Measurements from ENCODE around the gene C1QL1.

The C1QL1 gene

GRCh38 chr17:44996304-44996703 lies 28.2 kb upstream of the C1QL1 start:
- no peaks in the 10 kb centered on the region for H3F3A ChIP-seq (ENCODE audit: insufficient read depth, low read length)
- no peak overlapping the region for H2AFZ ChIP-seq (ENCODE audit: low read length)
- no peaks in the 10 kb centered on the region for H4K20me1 ChIP-seq (ENCODE audit: insufficient read depth, low read length)
- H3K9ac ChIP-seq (ENCODE audit: low read length) = no peak overlapping the region
- no peak overlapping the region for H3K4me2 ChIP-seq (ENCODE audit: low read length)
- no peak overlapping the region for H3K27ac ChIP-seq (ENCODE audit: low read depth, low read length, poor library complexity, severe bottlenecking)
- no peaks in the 10 kb centered on the region for H3K4me1 ChIP-seq (ENCODE audit: insufficient read depth, low read length, severe bottlenecking)
- H3K4me3 ChIP-seq (ENCODE audit: low read depth, low read length, poor library complexity, severe bottlenecking) = no peak overlapping the region
- H3K36me3 ChIP-seq (ENCODE audit: insufficient read depth, low read length) = no peaks in the 10 kb centered on the region; the same call in 1 of the 2 replicates
- TF ChIP-seq, protein P1, sequence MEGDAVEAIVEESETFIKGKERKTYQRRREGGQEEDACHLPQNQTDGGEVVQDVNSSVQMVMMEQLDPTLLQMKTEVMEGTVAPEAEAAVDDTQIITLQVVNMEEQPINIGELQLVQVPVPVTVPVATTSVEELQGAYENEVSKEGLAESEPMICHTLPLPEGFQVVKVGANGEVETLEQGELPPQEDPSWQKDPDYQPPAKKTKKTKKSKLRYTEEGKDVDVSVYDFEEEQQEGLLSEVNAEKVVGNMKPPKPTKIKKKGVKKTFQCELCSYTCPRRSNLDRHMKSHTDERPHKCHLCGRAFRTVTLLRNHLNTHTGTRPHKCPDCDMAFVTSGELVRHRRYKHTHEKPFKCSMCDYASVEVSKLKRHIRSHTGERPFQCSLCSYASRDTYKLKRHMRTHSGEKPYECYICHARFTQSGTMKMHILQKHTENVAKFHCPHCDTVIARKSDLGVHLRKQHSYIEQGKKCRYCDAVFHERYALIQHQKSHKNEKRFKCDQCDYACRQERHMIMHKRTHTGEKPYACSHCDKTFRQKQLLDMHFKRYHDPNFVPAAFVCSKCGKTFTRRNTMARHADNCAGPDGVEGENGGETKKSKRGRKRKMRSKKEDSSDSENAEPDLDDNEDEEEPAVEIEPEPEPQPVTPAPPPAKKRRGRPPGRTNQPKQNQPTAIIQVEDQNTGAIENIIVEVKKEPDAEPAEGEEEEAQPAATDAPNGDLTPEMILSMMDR (IDR thresholded peaks at IDR 0.05; ENCODE audit: low read length) = no peak
- TF ChIP-seq EZH2 (IDR thresholded peaks at IDR 0.05; ENCODE audit: borderline replicate concordance, low read length) = no peak
- H3K9me3 ChIP-seq (ENCODE audit: low read length) = peaks cover 7% of the 10 kb centered on the region
- H3K9me2 ChIP-seq (ENCODE audit: low read depth, low read length) = no peaks in the 10 kb centered on the region
- H3K27me3 ChIP-seq (ENCODE audit: insufficient read depth, low read length) = peaks cover 5% of the 10 kb centered on the region; the same call in 1 of the 2 replicates
- H3K79me2 ChIP-seq (ENCODE audit: insufficient read depth, low read length) = no peaks in the 10 kb centered on the region

DNA sequence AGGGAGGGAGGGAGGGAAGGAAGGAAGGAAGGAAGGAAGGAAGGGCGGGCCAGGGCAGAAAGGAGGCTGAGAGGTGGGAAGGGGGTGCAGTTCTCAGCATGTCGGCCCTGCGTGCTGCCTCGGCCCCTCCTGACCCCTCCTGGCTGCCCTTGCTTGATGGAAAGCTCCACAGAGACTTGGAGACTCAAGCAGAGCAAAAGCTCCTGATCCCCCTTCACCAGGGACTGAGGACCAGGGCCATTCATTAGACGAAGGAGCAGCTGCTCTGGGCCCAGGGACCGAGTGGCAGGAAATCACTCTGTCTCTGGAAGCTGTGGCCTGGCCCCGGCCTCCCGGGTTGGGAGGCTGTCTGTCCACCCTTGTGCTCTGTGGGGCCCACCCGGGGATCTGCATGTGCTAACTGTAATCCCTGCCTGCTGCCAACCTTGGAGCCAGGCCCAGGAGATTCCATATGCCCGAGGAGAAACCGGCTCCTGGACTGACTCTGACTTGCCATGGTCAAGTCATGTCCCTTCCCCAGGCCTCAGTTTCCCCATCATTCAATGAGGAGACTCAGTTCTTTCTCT lies 27.4 kb upstream of the C1QL1 start:
- Histone ChIP-seq H3K27ac (ENCODE audit: low read depth, low read length, poor library complexity, severe bottlenecking) (no peak overlapping the region), H2AFZ (ENCODE audit: low read length) (no peak overlapping the region), H3K79me2 (ENCODE audit: insufficient read depth, low read length) (no peaks in the 10 kb centered on the region), H4K20me1 (ENCODE audit: insufficient read depth, low read length) (no peaks in the 10 kb centered on the region), H3F3A (ENCODE audit: insufficient read depth, low read length) (no peaks in the 10 kb centered on the region), H3K4me2 (ENCODE audit: low read length) (no peak overlapping the region), H3K9me2 (ENCODE audit: low read depth, low read length) (no peaks in the 10 kb centered on the region), H3K36me3 (ENCODE audit: insufficient read depth, low read length) (no peaks in the 10 kb centered on the region; the same call in 1 of the 2 replicates), H3K9me3 (ENCODE audit: low read length) (peaks cover 7% of the 10 kb centered on the region), H3K27me3 (ENCODE audit: insufficient read depth, low read length) (peaks cover 5% of the 10 kb centered on the region; the same call in 1 of the 2 replicates), H3K4me1 (ENCODE audit: insufficient read depth, low read length, severe bottlenecking) (no peaks in the 10 kb centered on the region), H3K4me3 (ENCODE audit: low read depth, low read length, poor library complexity, severe bottlenecking) (no peak overlapping the region), H3K9ac (ENCODE audit: low read length) (no peak overlapping the region)
- TF ChIP-seq, protein P1 (IDR thresholded peaks at IDR 0.05; ENCODE audit: low read length) = no peak
- TF ChIP-seq EZH2 (IDR thresholded peaks at IDR 0.05; ENCODE audit: borderline replicate concordance, low read length) = no peak

DNA sequence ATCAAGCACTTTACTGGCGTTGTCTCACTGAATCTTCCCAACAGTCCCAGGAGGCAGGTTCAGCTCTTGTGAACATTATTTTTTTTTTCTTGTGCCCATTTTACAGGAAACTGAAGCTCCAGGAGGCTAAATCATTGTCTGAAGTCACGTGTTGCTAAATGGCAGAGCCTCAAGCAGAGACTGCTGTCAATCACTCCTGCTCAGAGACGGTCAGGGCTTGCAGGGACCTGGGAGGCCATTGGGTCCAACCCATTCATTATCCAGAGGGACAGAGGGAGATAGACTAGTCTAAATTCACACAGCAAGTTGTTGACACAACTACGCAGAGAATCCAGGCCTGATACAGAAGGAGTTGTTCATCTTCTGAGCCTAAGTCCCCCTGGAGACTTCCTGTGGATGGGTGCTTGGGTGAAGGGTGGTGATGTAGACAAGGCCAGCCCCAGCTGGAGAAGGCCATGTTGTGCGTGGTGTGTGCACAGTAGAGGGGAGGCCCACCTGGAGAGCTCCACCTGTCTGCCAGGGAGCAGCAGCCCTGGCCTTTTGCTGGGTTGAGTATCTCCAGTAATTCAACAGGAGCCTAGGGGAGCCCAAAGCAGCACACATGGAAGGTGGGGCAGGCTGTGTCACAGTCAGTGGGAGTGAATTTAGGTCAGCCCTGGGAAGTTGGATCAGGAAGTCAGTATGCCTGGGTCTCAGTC lies 24.3 kb upstream of the C1QL1 start:
- Histone ChIP-seq H3K9ac (ENCODE audit: low read length) (no peak overlapping the region), H3K4me3 (ENCODE audit: low read depth, low read length, poor library complexity, severe bottlenecking) (no peak overlapping the region), H3K4me1 (ENCODE audit: insufficient read depth, low read length, severe bottlenecking) (peaks cover 8% of the 10 kb centered on the region), H3K4me2 (ENCODE audit: low read length) (no peak overlapping the region), H3K36me3 (ENCODE audit: insufficient read depth, low read length) (no peaks in the 10 kb centered on the region), H3K9me3 (ENCODE audit: low read length) (no peaks in the 10 kb centered on the region), H3K9me2 (ENCODE audit: low read depth, low read length) (no peaks in the 10 kb centered on the region), H3F3A (ENCODE audit: insufficient read depth, low read length) (no peaks in the 10 kb centered on the region), H2AFZ (ENCODE audit: low read length) (no peak overlapping the region), H3K79me2 (ENCODE audit: insufficient read depth, low read length) (no peaks in the 10 kb centered on the region), H4K20me1 (ENCODE audit: insufficient read depth, low read length) (no peaks in the 10 kb centered on the region), H3K27me3 (ENCODE audit: insufficient read depth, low read length) (no peaks in the 10 kb centered on the region; the same call in 1 of the 2 replicates), H3K27ac (ENCODE audit: low read depth, low read length, poor library complexity, severe bottlenecking) (no peak overlapping the region)
- no peak for TF ChIP-seq EZH2 (IDR thresholded peaks at IDR 0.05; ENCODE audit: borderline replicate concordance, low read length)
- TF ChIP-seq, protein P1 (IDR thresholded peaks at IDR 0.05; ENCODE audit: low read length) = no peak

All from OCI-LY1 (cell line).